HepG2 (cell line): ENCODE results near the gene LTB4R2. TPM values are rescaled to one million over a fixed set of nuclear protein-coding genes. Genes with fewer than 3 reads are reported as not detected.

ENCODE experiments used
- ARNT ChIP-seq: fragments of 450-650 bp; IDR thresholded peaks from 2 replicates; pipeline ENCODE4 v1.6.1; 2017
- CC2D1A ChIP-seq: sonication (generic); formaldehyde crosslinking; IDR thresholded peaks from 2 replicates; pipeline ENCODE4 v1.8.1; 2023; ENCODE audit warnings: mild to moderate bottlenecking, missing genetic modification reagents
- CEBPB ChIP-seq: IDR thresholded peaks from 2 replicates; pipeline ENCODE4 v1.6.1; 2011; ENCODE audit warnings: low read depth, low read length, improper control_type of control experiment, borderline replicate concordance
- CHCHD3 ChIP-seq: sonication (generic); formaldehyde crosslinking; IDR thresholded peaks from 2 replicates; pipeline ENCODE4 v1.8.0; 2022; ENCODE audit warnings: mild to moderate bottlenecking, missing genetic modification reagents, moderate library complexity
- EHMT2 ChIP-seq: fragments of 200-600 bp; sonication (generic); IDR thresholded peaks from 2 replicates; pipeline ENCODE4 v1.7.0; 2017; ENCODE audit warnings: antibody characterized with exemption, low read depth, low read length, borderline replicate concordance
- HES4 ChIP-seq: sonication (generic); formaldehyde crosslinking; IDR thresholded peaks from 2 replicates; pipeline ENCODE4 v1.9.0; 2021; ENCODE audit warnings: mild to moderate bottlenecking, missing genetic modification reagents, borderline replicate concordance
- MBD4 ChIP-seq: IDR thresholded peaks from 2 replicates; pipeline ENCODE4 v1.6.1; 2012; ENCODE audit warnings: low read length, inconsistent platforms, borderline replicate concordance
- POLR2AphosphoS5 ChIP-seq: IDR thresholded peaks from 2 replicates; pipeline ENCODE4 v1.6.1; 2012; ENCODE audit warnings: low read depth, low read length
- RBAK ChIP-seq: sonication (generic); formaldehyde crosslinking; IDR thresholded peaks from 2 replicates; pipeline ENCODE4 v1.5.1; 2020; ENCODE audit warnings: mild to moderate bottlenecking, missing genetic modification reagents
- SOX6 ChIP-seq, 2 experiments: fragments of 450-650 bp in 1 of 2; sonication (generic) in 1 of 2; formaldehyde crosslinking in 1 of 2; IDR thresholded peaks; 2 replicates each; pipeline versions ENCODE4 v1.4.0 to v1.6.1; 2017 to 2020; ENCODE audit warnings: antibody characterized with exemption in 1 of 2, mild to moderate bottlenecking in 1 of 2, missing genetic modification reagents in 1 of 2
- TEAD3 ChIP-seq: optimal IDR thresholded peaks from 2 replicates; pipeline ENCODE3; 2016; ENCODE audit warnings: borderline replicate concordance
- THRA ChIP-seq: sonication (generic); formaldehyde crosslinking; IDR thresholded peaks from 2 replicates; pipeline ENCODE4 v1.4.0; 2020; ENCODE audit warnings: missing genetic modification reagents, borderline replicate concordance
- WIZ ChIP-seq: sonication (generic); formaldehyde crosslinking; IDR thresholded peaks from 2 replicates; pipeline ENCODE4 v1.5.1; 2020; ENCODE audit warnings: mild to moderate bottlenecking, missing genetic modification reagents
- ZNF263 ChIP-seq: sonication (generic); formaldehyde crosslinking; IDR thresholded peaks from 2 replicates; pipeline ENCODE4 v1.4.0; 2020; ENCODE audit warnings: missing genetic modification reagents
- ZNF296 ChIP-seq: sonication (generic); formaldehyde crosslinking; conservative IDR thresholded peaks from 2 replicates; pipeline ENCODE4 v1.5.0; 2020; ENCODE audit warnings: mild to moderate bottlenecking, missing genetic modification reagents
- ZNF30 ChIP-seq: sonication (generic); formaldehyde crosslinking; IDR thresholded peaks from 2 replicates; pipeline ENCODE4 v1.5.0; 2020; ENCODE audit warnings: mild to moderate bottlenecking, missing genetic modification reagents
- ZNF446 ChIP-seq: sonication (generic); formaldehyde crosslinking; IDR thresholded peaks from 2 replicates; pipeline ENCODE4 v1.5.0; 2020; ENCODE audit warnings: mild to moderate bottlenecking, missing genetic modification reagents
- ZNF598 ChIP-seq: sonication (generic); formaldehyde crosslinking; IDR thresholded peaks from 2 replicates; pipeline ENCODE4 v1.5.1; 2020; ENCODE audit warnings: mild to moderate bottlenecking, missing genetic modification reagents, borderline replicate concordance
- ZNF766 ChIP-seq: sonication (generic); formaldehyde crosslinking; IDR thresholded peaks from 2 replicates; pipeline ENCODE4 v1.5.0; 2020; ENCODE audit warnings: missing genetic modification reagents, borderline replicate concordance
- ZNF83 ChIP-seq: sonication (generic); formaldehyde crosslinking; IDR thresholded peaks from 2 replicates; pipeline ENCODE4 v1.4.0; 2020; ENCODE audit warnings: missing genetic modification reagents, mild to moderate bottlenecking, borderline replicate concordance
- polyA plus RNA-seq, 8 experiments: library from polyadenylated mRNA; depleted of rRNA in 3 of 8; stranded (reverse) in 7 of 8; unstranded in 1 of 8; fragments of >200 nt; fragmentation: Illumina TruSeq in 4 of 8; extraction: Trizol in 4 of 8; gene quantifications; 2 replicates each; pipeline versions ENCODE4 v1.2.1 to v1.2.3, GENCODE V29; 2011 to 2016; ENCODE audit warnings: low read depth in 4 of 8, missing spikeins in 1 of 8, mixed read lengths in 1 of 8; ENCODE audit not compliant: insufficient read depth in 1 of 8
- total RNA-seq, 5 experiments: library from RNA; depleted of rRNA; stranded (reverse); fragments of >200 nt; fragmentation: Illumina TruSeq; extraction: Trizol; gene quantifications; 2 replicates each; pipeline ENCODE4 v1.2.3, GENCODE V29; 2016; ENCODE audit warnings: low read depth in 1 of 5
- TF ChIP-seq, protein P1 (sequence below): sonication (generic); formaldehyde crosslinking; IDR thresholded peaks from 2 replicates; pipeline ENCODE4 v1.5.1; 2020; ENCODE audit warnings: mild to moderate bottlenecking, missing genetic modification reagents
- TF ChIP-seq, protein P2 (sequence below): sonication (generic); formaldehyde crosslinking; IDR thresholded peaks from 2 replicates; pipeline ENCODE4 v1.4.0; 2020; ENCODE audit warnings: missing genetic modification reagents
- TF ChIP-seq, protein P3 (sequence below): sonication (generic); formaldehyde crosslinking; IDR thresholded peaks from 2 replicates; pipeline ENCODE4 v1.9.0; 2022; ENCODE audit warnings: low read depth, missing genetic modification reagents

Gene LTB4R2
- total and polyA plus RNA-seq, 2 of the 13 experiments (the other 11 are each of a cell fraction or from before 2014, with no cell fraction given): 3.9 to 6.9 TPM

GRCh38 chr14:24330973-24331674, 21.2 kb downstream of the LTB4R2 start (continued):
- TF ChIP-seq SOX6 (IDR thresholded peaks at IDR 0.05) (no peak), SOX6 (CRISPR knock-in tag; IDR thresholded peaks at IDR 0.05) (no peak), ZNF766 (CRISPR knock-in tag) (no peak), EHMT2 (no peak), HES4 (CRISPR knock-in tag) (no peak), CEBPB (no peak), POLR2AphosphoS5 (no peak), RBAK (0 out of 2 replicates have a peak, but pooled peaks have one; percentile 19), ZNF446 (CRISPR knock-in tag) (no peak), CC2D1A (no peak), WIZ (no peak), ZNF263 (peak; percentile 97), TEAD3 (CRISPR knock-in tag) (peak; percentile 14), ARNT (no peak), ZNF598 (CRISPR knock-in tag) (no peak), MBD4 (no peak), ZNF83 (CRISPR knock-in tag) (peak; percentile 55; the same call in 1 of the 2 replicates), ZNF296 (CRISPR knock-in tag) (0 out of 2 replicates have a peak, but pooled peaks have one; percentile 16), ZNF30 (CRISPR knock-in tag) (0 out of 2 replicates have a peak, but pooled peaks have one; percentile 42), CHCHD3 (CRISPR knock-in tag) (0 out of 2 replicates have a peak, but pooled peaks have one; percentile 24), THRA (no peak)
- TF ChIP-seq, protein P1, sequence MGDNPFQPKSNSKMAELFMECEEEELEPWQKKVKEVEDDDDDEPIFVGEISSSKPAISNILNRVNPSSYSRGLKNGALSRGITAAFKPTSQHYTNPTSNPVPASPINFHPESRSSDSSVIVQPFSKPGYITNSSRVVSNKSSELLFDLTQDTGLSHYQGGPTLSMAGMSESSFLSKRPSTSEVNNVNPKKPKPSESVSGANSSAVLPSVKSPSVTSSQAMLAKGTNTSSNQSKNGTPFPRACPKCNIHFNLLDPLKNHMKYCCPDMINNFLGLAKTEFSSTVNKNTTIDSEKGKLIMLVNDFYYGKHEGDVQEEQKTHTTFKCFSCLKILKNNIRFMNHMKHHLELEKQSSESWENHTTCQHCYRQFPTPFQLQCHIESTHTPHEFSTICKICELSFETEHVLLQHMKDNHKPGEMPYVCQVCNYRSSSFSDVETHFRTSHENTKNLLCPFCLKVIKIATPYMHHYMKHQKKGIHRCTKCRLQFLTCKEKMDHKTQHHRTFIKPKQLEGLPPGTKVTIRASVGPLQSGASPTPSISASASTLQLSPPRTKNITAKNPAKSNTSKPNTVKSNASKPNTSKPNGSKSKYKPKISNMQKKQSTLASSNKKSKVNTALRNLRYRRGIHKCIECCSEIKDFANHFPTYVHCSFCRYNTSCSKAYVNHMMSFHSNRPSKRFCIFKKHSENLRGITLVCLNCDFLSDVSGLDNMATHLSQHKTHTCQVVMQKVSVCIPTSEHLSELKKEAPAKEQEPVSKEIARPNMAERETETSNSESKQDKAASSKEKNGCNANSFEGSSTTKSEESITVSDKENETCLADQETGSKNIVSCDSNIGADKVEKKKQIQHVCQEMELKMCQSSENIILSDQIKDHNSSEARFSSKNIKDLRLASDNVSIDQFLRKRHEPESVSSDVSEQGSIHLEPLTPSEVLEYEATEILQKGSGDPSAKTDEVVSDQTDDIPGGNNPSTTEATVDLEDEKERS (CRISPR knock-in tag): no peak
- TF ChIP-seq, protein P2, sequence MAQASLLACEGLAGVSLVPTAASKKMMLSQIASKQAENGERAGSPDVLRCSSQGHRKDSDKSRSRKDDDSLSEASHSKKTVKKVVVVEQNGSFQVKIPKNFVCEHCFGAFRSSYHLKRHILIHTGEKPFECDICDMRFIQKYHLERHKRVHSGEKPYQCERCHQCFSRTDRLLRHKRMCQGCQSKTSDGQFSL (CRISPR knock-in tag): no peak
- TF ChIP-seq, protein P3, sequence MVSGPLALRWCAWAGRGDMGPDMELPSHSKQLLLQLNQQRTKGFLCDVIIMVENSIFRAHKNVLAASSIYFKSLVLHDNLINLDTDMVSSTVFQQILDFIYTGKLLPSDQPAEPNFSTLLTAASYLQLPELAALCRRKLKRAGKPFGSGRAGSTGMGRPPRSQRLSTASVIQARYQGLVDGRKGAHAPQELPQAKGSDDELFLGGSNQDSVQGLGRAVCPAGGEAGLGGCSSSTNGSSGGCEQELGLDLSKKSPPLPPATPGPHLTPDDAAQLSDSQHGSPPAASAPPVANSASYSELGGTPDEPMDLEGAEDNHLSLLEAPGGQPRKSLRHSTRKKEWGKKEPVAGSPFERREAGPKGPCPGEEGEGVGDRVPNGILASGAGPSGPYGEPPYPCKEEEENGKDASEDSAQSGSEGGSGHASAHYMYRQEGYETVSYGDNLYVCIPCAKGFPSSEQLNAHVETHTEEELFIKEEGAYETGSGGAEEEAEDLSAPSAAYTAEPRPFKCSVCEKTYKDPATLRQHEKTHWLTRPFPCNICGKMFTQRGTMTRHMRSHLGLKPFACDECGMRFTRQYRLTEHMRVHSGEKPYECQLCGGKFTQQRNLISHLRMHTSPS: peak; percentile 49; the same call in 1 of the 2 replicates
